Measurements from ENCODE around the gene UBE2I.

- TF ChIP-seq POLR2A (IDR thresholded peaks at IDR 0.05) (no peak), CTCF (IDR thresholded peaks at IDR 0.05) (no peak)
Observed at GRCh38 chr16:1290063-1290501, 19.4 kb upstream of the UBE2I start.
